SK-N-SH treated with all-trans-retinoic acid at 6 μM for 48 hours (cell line): Measurements from ENCODE around the gene SPTBN4.

Experiments used
- ARNTL ChIP-seq: fragments of 450-650 bp; formaldehyde crosslinking; IDR thresholded peaks from 2 replicates; pipeline ENCODE4 v1.5.0; 2020; ENCODE audit warnings: low read depth, mild to moderate bottlenecking, moderate library complexity, borderline replicate concordance
- BACH2 ChIP-seq: fragments of 250-450 bp; sonication (Bioruptor Pico); IDR thresholded peaks from 2 replicates; pipeline ENCODE4 v1.9.0; 2021; ENCODE audit warnings: mild to moderate bottlenecking, borderline replicate concordance
- GLIS3 ChIP-seq: fragments of 250-450 bp; sonication (Bioruptor Pico); IDR thresholded peaks from 2 replicates; pipeline ENCODE4 v1.5.0; 2020; ENCODE audit warnings: mild to moderate bottlenecking, moderate library complexity
- RARB ChIP-seq: fragments of 250-450 bp; sonication (Bioruptor Pico); IDR thresholded peaks from 2 replicates; pipeline ENCODE4 v1.8.0; 2021; ENCODE audit warnings: mild to moderate bottlenecking, moderate library complexity
- ZNF8 ChIP-seq: fragments of 450-650 bp; formaldehyde crosslinking; IDR thresholded peaks from 2 replicates; pipeline ENCODE4 v1.5.0; 2020; ENCODE audit warnings: mild to moderate bottlenecking, moderate library complexity

DNA sequence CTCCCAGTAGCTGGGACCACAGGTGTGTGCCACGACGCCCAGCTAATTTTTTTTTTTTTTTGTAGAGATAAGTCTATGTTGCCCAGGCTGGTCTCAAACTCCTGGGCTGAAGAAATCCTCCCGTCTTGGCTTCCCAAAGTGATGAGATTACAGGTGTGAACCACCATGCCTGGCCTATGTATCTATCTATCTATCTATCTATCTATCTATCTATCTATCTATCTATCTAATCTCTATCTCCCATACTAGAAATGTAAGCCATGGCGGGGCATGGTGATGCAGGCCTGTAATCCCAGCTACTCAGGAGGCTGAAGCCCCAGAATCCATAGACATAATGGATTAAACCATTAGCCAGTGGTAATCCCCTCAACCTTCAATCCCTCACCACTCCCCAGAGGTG is 16.1 kb upstream of the SPTBN4 start:
- no peak for TF ChIP-seq ARNTL
- TF ChIP-seq GLIS3: no peak
- no peak for TF ChIP-seq BACH2
- no peak for TF ChIP-seq ZNF8 (CRISPR knock-in tag)
- TF ChIP-seq RARB (CRISPR knock-in tag): no peak
